ENCODE data around the gene BRME1.

The BRME1 gene

DNA sequence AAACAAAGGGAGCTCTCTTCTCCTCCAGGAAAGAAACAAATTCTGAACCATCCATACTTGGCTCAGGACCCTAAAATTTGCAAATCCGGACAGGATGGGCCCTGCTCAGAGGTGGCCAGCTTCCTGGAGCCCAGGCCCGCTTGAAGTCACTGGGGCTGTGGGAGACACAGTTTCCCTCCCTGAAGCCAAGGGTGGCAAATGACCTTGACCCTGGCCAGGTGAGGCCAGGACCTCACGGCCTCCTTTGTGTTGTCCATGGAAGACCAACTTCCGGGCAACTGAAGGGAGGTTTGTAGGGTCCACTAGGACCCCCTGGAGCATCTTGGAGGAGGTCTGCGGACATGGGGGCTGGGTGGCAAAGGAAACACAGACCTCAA is 23.5 kb downstream of the BRME1 start:
- H3K4me2 ChIP-seq (ENCODE audit: low read length): no peak overlapping the region
- H3K79me2 ChIP-seq (ENCODE audit: control insufficient read depth, low read length): no peaks in the 10 kb centered on the region
- H3F3A ChIP-seq (ENCODE audit: control insufficient read depth, insufficient read depth): no peaks in the 10 kb centered on the region; the same call in 1 of the 2 replicates
- H3K9me3 ChIP-seq (ENCODE audit: control insufficient read depth, insufficient read depth, low read length): no peaks in the 10 kb centered on the region
- no peak overlapping the region for H3K4me3 ChIP-seq (ENCODE audit: low read length)
- H3K4me1 ChIP-seq (ENCODE audit: control insufficient read depth, low read length): peaks cover 29% of the 10 kb centered on the region
- TF ChIP-seq EZH2phosphoT487 (IDR thresholded peaks at IDR 0.05; ENCODE audit: borderline replicate concordance, low read length): no peak
- TF ChIP-seq, protein P1, sequence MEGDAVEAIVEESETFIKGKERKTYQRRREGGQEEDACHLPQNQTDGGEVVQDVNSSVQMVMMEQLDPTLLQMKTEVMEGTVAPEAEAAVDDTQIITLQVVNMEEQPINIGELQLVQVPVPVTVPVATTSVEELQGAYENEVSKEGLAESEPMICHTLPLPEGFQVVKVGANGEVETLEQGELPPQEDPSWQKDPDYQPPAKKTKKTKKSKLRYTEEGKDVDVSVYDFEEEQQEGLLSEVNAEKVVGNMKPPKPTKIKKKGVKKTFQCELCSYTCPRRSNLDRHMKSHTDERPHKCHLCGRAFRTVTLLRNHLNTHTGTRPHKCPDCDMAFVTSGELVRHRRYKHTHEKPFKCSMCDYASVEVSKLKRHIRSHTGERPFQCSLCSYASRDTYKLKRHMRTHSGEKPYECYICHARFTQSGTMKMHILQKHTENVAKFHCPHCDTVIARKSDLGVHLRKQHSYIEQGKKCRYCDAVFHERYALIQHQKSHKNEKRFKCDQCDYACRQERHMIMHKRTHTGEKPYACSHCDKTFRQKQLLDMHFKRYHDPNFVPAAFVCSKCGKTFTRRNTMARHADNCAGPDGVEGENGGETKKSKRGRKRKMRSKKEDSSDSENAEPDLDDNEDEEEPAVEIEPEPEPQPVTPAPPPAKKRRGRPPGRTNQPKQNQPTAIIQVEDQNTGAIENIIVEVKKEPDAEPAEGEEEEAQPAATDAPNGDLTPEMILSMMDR (IDR thresholded peaks at IDR 0.05; ENCODE audit: low read depth, low read length, poor library complexity, severe bottlenecking): no peak
- no peak overlapping the region for H3K27ac ChIP-seq (ENCODE audit: low read depth, low read length)
- 0 out of 2 replicates have a peak, but pooled peaks cover 4% of the 10 kb centered on the region for H3K27me3 ChIP-seq (ENCODE audit: control insufficient read depth, low read length)
- no peaks in the 10 kb centered on the region for H4K20me1 ChIP-seq (ENCODE audit: control insufficient read depth, insufficient read depth, low read depth, low read length)
- H3K36me3 ChIP-seq (ENCODE audit: control insufficient read depth, low read length): no peaks in the 10 kb centered on the region
- no peaks in the 10 kb centered on the region for H3K9me2 ChIP-seq (replicated peaks; ENCODE audit: control insufficient read depth, low read length)

DNA sequence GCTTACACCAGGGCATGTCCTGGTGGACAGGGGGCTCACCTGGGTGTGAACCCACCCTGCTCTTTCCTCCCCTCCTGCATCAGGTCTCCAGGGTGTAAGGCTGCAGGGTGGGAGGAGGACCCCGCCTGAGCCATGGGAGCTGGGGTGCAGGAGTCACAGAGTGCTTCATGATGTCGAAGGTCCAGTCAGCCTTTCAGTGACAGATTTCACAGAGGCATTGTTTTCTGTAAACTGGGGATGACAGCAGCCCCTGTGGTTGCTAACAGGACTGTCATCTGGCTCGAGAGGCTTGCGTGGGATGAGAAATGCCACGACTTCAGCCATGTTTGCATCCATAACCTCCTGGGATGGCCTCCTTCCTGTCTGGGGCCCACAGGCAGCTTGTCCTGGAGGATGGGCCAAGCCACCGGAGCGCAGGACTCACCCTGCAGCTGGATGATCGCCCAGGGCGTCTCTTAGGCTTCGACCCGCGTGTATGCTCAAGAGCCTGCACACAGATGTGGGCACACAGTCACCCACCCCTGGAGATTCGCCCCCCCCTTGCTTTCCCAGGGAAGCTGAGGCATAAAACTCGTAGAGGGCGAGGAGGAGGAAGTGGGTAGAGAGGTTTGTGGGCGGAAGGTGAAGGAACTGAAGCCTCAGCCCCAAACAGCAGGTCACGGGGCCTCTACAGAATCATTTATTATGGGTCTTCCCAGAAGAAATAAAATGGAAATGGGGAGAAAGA is 24.1 kb downstream of the BRME1 start:
- Histone ChIP-seq H3K27ac (ENCODE audit: low read depth, low read length) (no peak overlapping the region), H3K4me2 (ENCODE audit: low read length) (peak overlapping the region; percentile 49), H3K9me2 (replicated peaks; ENCODE audit: control insufficient read depth, low read length) (no peaks in the 10 kb centered on the region)

DNA sequence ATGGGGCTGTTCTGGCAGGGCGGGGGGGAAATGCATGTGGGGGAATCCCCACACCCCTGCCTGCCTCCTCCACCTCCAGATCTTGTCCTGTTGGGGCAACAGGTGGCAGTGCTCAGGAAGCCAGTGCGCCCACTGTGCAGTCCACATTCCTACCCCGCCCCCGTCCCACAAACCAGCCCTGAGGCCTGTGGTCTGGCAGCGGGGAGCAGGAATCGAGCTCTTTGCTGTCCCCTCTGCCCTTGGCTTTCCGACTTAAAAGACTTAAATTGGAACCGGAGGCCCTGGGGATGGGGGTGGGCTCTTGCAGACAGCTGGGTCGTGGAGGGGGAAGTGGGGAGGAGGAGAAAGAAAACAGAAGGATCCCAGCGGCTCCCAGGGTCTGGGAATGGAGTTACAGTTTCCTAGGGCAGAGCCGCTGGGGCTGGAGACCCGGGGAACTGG is 24.6 kb downstream of the BRME1 start:
- Histone ChIP-seq H3K36me3 (ENCODE audit: control insufficient read depth, low read length) (no peaks in the 10 kb centered on the region), H3K9me2 (replicated peaks; ENCODE audit: control insufficient read depth, low read length) (no peaks in the 10 kb centered on the region), H4K20me1 (ENCODE audit: control insufficient read depth, insufficient read depth, low read depth, low read length) (no peaks in the 10 kb centered on the region), H3K27me3 (ENCODE audit: control insufficient read depth, low read length) (0 out of 2 replicates have a peak, but pooled peaks cover 4% of the 10 kb centered on the region), H3K4me2 (ENCODE audit: low read length) (peak overlapping the region; percentile 57), H3K4me1 (ENCODE audit: control insufficient read depth, low read length) (peaks cover 29% of the 10 kb centered on the region), H3K4me3 (ENCODE audit: low read length) (no peak overlapping the region), H3K79me2 (ENCODE audit: control insufficient read depth, low read length) (no peaks in the 10 kb centered on the region), H3F3A (ENCODE audit: control insufficient read depth, insufficient read depth) (no peaks in the 10 kb centered on the region; the same call in 1 of the 2 replicates), H3K27ac (ENCODE audit: low read depth, low read length) (no peak overlapping the region), H3K9me3 (ENCODE audit: control insufficient read depth, insufficient read depth, low read length) (no peaks in the 10 kb centered on the region)
- no peak for TF ChIP-seq EZH2phosphoT487 (IDR thresholded peaks at IDR 0.05; ENCODE audit: borderline replicate concordance, low read length)
- TF ChIP-seq, protein P1 (IDR thresholded peaks at IDR 0.05; ENCODE audit: low read depth, low read length, poor library complexity, severe bottlenecking): no peak

More for the DNA sequence above, 24.1 kb downstream of the BRME1 start:
- no peak overlapping the region for H3K4me3 ChIP-seq (ENCODE audit: low read length)
- H3F3A ChIP-seq (ENCODE audit: control insufficient read depth, insufficient read depth): no peaks in the 10 kb centered on the region; the same call in 1 of the 2 replicates
- H3K36me3 ChIP-seq (ENCODE audit: control insufficient read depth, low read length): no peaks in the 10 kb centered on the region
- H3K9me3 ChIP-seq (ENCODE audit: control insufficient read depth, insufficient read depth, low read length): no peaks in the 10 kb centered on the region
- 0 out of 2 replicates have a peak, but pooled peaks cover 4% of the 10 kb centered on the region for H3K27me3 ChIP-seq (ENCODE audit: control insufficient read depth, low read length)
- no peak for TF ChIP-seq EZH2phosphoT487 (IDR thresholded peaks at IDR 0.05; ENCODE audit: borderline replicate concordance, low read length)
- TF ChIP-seq, protein P1 (IDR thresholded peaks at IDR 0.05; ENCODE audit: low read depth, low read length, poor library complexity, severe bottlenecking): no peak
- H3K4me1 ChIP-seq (ENCODE audit: control insufficient read depth, low read length): peaks cover 29% of the 10 kb centered on the region
- H3K79me2 ChIP-seq (ENCODE audit: control insufficient read depth, low read length): no peaks in the 10 kb centered on the region
- no peaks in the 10 kb centered on the region for H4K20me1 ChIP-seq (ENCODE audit: control insufficient read depth, insufficient read depth, low read depth, low read length)

Data from DOHH2 (cell line).